Peyer's patch (tissue), 4 donors: ENCODE results near the gene OR6B3.

Experiments
- POLR2A ChIP-seq, 2 donors: fragments of 450-650 bp; IDR thresholded peaks; one replicate each; pipeline ENCODE4 v1.5.1; 2017; ENCODE audit warnings: antibody characterized with exemption in 2 of 2, mild to moderate bottlenecking in 2 of 2, moderate library complexity in 2 of 2
- TF ChIP-seq, protein P1 (sequence below), 6 experiments: fragments of 450-650 bp in 4 of 6; fragments of 200-600 bp in 2 of 6; sonication (generic) in 1 of 6; IDR thresholded peaks; one replicate each; pipeline ENCODE4 v1.5.1; 2017 to 2019; ENCODE audit warnings: antibody characterized with exemption in 6 of 6, mild to moderate bottlenecking in 3 of 6, moderate library complexity in 1 of 6

DNA sequence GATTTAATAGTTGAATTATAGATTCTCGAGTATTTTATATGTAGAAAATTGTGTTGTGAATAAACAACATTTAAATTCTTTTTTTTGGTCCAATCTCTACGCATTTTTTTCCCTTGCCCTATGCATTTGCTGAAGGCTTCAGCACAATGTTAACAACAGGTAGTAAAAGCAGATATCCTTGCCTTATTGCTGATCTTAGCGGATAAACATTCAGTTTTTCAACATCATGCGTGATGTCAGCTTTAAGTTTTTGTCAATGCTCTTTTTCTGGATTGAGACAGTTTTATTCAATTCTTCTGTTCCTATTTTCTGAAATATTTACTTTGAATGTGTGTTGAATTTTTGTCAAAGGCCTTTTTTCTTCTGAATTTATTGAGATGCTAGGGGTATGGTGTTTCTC is 11.6 kb upstream of the OR6B3 start:
- TF ChIP-seq, protein P1, sequence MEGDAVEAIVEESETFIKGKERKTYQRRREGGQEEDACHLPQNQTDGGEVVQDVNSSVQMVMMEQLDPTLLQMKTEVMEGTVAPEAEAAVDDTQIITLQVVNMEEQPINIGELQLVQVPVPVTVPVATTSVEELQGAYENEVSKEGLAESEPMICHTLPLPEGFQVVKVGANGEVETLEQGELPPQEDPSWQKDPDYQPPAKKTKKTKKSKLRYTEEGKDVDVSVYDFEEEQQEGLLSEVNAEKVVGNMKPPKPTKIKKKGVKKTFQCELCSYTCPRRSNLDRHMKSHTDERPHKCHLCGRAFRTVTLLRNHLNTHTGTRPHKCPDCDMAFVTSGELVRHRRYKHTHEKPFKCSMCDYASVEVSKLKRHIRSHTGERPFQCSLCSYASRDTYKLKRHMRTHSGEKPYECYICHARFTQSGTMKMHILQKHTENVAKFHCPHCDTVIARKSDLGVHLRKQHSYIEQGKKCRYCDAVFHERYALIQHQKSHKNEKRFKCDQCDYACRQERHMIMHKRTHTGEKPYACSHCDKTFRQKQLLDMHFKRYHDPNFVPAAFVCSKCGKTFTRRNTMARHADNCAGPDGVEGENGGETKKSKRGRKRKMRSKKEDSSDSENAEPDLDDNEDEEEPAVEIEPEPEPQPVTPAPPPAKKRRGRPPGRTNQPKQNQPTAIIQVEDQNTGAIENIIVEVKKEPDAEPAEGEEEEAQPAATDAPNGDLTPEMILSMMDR (IDR thresholded peaks at IDR 0.05): no peak
- no peak for TF ChIP-seq POLR2A (IDR thresholded peaks at IDR 0.05)
